Activated T-helper 1 cell treated with Interleukin-2 at 50 U/mL for 16 hours (primary cell): ENCODE results near the gene NUDT9.
"Not testable (repeated sequence)": the region's sequence is repeated elsewhere in the genome, so short reads cannot be mapped to it uniquely, and the experiment has no call there.

Experiments
- DNase-seq: peaks from one replicate; pipeline ENCODE4 v3.0.0-alpha.2; 2020; ENCODE audit warnings: low read depth

NUDT9 gene, protein sequence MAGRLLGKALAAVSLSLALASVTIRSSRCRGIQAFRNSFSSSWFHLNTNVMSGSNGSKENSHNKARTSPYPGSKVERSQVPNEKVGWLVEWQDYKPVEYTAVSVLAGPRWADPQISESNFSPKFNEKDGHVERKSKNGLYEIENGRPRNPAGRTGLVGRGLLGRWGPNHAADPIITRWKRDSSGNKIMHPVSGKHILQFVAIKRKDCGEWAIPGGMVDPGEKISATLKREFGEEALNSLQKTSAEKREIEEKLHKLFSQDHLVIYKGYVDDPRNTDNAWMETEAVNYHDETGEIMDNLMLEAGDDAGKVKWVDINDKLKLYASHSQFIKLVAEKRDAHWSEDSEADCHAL

GRCh38 chr4:87422104-87423052, at the start of gene NUDT9:
Gene NUDT9, plus strand, starts transcription at chr4:87422573. Its CDS starts 333 bp downstream, at chr4:87422906.
- DNase-seq: peak; percentile 71

DNA sequence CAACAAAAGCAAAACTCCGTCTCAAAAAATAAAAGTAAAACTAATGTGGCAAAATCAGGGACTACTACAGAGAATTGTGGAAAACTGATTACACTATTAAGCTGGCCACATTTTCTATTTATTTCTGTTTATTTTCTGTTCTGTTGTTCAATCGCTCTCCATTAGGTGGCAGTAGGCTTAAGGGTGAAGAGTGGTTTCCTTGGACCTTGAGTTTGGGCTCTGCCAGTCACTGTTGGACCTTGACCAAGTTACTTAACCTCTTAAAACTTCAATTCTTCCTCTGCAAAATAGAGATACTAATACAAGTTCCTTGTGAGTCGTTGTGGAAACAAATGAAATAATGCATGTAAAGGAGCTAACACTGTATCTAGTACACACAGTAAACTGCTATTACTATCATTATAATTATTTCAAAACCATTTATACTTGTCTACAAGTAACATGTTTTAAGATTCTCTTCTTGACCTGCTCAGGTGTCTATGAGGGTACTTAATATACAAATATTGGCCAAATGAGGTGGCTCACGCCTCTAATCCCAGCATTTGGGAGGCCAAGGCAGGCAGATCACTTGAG, 46.6 kb upstream of the NUDT9 start:
- DNase-seq: no peak

DNA sequence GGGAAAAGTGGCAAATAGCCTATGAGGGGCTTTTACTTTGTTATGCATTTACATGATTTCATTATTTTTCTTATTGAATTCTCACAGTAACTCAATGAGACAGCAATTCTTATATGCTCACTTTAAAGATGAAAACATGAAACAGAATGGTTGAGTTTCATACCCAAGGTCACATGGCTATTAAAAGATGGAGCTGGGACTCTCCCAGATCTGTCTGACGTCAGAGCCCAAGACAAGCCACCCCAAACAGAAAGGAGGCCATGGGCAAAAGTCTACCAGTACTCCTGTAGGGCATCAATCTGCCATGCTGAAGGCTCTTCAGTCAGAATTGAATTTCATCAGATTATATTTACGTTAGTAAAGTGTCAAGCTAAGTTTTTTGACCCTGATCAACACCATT, 44.6 kb upstream of the NUDT9 start:
- DNase-seq: no peak

DNA sequence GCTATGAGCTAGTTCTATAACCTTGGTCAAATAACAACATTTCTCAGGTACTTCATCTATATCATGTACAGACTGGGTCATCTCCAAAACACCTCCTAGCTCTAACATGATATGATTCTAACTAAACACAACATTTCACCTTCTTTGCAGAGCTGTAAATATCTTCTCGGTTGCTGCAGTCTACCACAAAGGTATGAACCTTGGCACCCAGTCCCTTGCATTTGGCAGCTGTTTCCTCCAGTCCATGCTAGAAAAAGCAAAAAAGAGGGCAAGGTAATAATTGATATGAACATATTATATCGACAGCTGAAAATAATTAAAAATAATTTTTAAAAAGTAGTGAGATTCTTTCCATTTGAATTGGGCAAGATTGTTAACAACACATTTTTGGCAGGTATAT, 40.3 kb upstream of the NUDT9 start:
- no peak for DNase-seq

DNA sequence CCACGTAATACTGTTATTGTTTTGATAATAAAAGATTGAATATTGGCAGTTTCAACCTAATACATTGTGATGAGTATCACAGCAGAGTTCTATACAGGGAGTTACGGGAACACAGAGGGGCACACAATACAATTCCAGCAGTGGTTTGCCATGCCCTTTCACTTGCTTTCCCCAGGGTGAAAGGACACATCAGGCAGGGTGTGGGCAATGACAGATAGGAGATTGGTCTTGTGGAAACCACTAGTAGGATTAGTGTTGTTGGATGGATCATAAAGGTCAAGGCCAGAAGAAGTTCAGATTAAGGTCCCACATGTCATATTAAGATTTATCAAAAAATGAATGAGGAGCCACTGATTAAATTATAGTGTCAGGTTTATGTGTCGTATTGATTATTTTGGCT, 39.4 kb upstream of the NUDT9 start:
- DNase-seq: no peak

- not testable (repeated sequence) for DNase-seq
These were observed 37.8 kb upstream of the NUDT9 start for GRCh38 chr4:87384466-87385132.

DNA sequence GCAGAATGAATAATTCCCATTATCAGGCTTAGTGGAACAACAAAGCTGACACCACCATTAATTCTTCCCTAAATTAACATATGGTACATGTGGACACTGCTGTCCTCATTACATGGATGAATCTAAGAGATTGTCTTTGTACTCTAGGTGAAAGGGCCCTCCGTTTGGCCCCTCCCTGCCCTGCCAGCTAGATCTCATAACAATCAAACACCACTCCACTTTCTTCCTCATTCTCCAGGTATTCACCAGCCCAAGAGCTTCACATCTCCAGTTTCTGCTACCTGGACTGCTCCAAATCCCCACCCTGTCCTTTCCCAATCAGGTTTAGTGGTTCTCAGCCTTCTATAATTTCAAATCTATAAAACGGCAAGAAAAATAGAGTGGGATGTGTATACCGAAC, 35.1 kb upstream of the NUDT9 start:
- no peak for DNase-seq

- DNase-seq: no peak
These were observed 33.5 kb upstream of the NUDT9 start for GRCh38 chr4:87388901-87389300.

DNA sequence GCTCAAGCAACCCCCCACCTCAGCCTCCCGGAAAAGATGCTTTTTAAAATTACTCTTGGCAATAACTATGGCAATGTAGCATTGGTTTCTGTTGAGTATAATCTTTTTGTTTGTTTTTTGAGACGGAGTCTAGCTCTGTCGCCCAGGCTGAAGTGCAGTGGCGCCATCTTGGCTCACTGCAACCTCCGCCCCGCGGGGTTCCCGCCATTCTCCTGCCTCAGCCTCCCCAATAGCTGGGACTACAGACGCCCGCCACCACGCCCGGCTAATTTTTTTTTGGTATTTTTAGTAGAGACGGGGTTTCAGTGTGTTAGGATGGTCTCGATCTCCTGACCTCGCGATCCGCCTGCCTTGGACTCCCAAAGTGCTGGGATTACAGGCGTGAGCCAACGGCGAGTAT, 32.3 kb upstream of the NUDT9 start:
- DNase-seq: not testable (repeated sequence)

- DNase-seq: no peak
These were observed 31.9 kb upstream of the NUDT9 start for GRCh38 chr4:87390551-87390890.

- peak; percentile 65 for DNase-seq
These were observed 31.3 kb upstream of the NUDT9 start, which contains the start of gene HSD17B11 for GRCh38 chr4:87390891-87391575. Gene HSD17B11, minus strand, starts transcription at chr4:87391188. Its CDS starts 118 bp downstream, at chr4:87391070.

DNA sequence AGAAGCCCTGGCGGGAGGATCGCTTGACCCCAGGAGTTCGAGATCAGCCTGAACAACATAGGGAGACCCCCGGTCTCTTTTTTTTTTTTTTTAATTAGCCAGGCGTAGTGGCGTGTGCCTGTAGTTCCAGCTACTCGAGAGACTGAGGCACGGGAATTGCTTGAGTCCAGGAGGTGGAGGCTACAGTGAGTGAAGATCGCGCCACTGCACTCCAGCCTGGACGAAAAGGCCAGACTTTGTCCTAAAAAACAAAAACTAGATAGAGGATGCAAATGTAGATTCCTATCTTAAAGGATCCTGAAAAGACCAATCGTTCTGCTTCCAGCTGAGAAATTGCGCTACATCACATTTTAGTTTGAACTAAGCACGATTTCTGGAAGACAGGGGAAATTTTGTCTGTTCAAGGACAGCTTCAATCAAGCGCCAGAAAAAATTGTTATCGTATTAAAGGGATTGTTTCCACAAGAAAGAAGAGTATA, 30.8 kb upstream of the NUDT9 start:
- no peak for DNase-seq

GRCh38 chr4:87392183-87392582, 30.2 kb upstream of the NUDT9 start:
- no peak for DNase-seq

DNA sequence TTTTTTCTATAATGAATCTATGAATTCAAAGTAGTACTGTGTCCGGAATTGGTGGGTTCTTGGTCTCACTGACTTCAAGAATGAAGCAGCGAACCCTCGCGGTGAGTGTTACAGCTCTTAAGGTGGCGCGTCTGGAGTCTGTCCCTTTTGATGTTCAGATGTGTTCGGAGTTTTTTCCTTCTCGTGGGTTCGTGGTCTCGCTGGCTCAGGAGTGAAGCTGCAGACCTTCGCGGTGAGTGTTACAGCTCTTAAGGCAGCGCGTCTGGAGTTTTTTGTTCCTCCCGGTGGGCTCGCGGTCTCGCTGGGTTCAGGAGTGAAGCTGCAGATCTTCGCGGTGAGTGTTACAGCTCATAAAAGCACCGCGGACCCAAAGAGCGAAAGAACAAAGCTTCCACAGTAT, 27.3 kb upstream of the NUDT9 start:
- not testable (repeated sequence) for DNase-seq

GRCh38 chr4:87395851-87396250, 26.5 kb upstream of the NUDT9 start:
- DNase-seq: not testable (repeated sequence)

- DNase-seq: no peak
These were observed 23.2 kb upstream of the NUDT9 start for GRCh38 chr4:87399148-87399547.

- DNase-seq: no peak
These were observed 22.4 kb upstream of the NUDT9 start for GRCh38 chr4:87399954-87400353.

DNA sequence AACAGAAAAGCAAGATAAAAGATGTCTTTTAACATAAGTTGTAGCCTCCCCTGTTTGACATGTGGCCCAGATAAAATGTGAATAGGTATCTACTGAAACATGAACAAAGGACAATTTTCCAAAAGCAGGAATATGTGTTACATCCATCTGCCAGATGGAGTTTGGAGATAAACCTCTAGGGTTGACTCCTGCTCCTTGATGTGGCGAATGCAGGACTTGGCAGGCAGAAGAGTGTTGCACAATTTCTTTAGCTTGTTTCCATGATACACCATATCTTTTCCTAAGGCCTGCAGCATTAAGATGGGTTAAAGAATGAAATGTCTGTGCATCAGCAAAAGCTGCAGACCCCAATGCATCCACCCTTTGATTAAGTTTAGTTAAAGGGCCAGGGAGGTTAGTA, 18.6 kb upstream of the NUDT9 start:
- DNase-seq: not testable (repeated sequence)

GRCh38 chr4:87405211-87405820, 17.1 kb upstream of the NUDT9 start:
- no peak for DNase-seq

- DNase-seq: no peak
These were observed 15.9 kb upstream of the NUDT9 start for GRCh38 chr4:87406462-87406861.

GRCh38 chr4:87406902-87407301, 15.5 kb upstream of the NUDT9 start:
- DNase-seq: not testable (repeated sequence)
